Measurements from ENCODE around the gene AK4. TPM values are rescaled to one million over a fixed set of nuclear protein-coding genes. Genes with fewer than 3 reads are reported as not detected.
A peak's percentile ranks its signal among the peaks of the same experiment; 100 is the strongest.
"Not testable (repeated sequence)": the region's sequence is repeated elsewhere in the genome, so short reads cannot be mapped to it uniquely, and the experiment has no call there.

AK4 gene
- total RNA-seq, 1 experiment from 2014 or later = 131 TPM

DNA sequence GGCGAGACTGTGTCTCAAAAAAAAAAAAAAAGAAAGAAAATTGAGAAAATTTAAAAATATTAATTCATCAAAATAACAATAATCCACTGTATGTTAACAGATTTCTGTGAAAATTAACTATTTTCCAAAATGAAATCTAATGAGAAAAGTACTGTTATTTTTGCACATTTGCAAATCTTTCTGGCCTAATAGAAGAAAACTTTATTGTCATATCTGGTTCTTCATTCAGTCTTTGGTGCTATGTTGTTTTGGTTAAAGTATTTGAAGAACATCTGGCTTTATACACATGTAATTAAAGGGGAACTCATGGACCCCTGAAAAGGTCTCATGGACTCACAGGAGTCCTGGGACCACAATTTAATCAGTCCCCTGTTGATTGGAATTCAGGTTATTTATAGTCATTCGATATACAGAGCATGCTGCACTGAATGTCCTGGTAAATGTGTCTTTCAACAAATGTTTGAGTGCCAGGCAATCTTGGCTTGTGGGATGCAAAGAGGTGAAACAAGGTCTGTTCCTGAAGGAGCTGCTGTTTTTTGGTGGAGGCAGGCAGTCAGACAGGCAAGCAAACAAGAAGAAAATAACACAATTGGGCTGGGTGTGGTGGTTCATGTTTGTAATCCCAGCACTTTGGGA lies 9.0 kb downstream of the AK4 start:
- no peaks in the 10 kb centered on the region for H3K9me3 Mint-ChIP-seq (ENCODE audit: unreplicated experiment)
- no TSS peak for BruUV-seq (replicated peaks)
- DNase-seq = no peak
- no peak overlapping the region for H3K4me3 ChIP-seq (ENCODE audit: low read depth, low read length)
- POLR2A ChIA-PET = interaction anchor here (0.6 kb wide), 1 partner anchor 1447 kb away, joined by 5 read pairs; no protein-coding TSS in a partner anchor
- peaks cover 54% of the 10 kb centered on the region for H3K4me1 ChIP-seq
- H3K36me3 ChIP-seq (ENCODE audit: control insufficient read depth, insufficient read depth, low read length) = no peaks in the 10 kb centered on the region; the same call in 1 of the 2 replicates
- peak overlapping the region; percentile 13 for H3K27ac Mint-ChIP-seq (ENCODE audit: unreplicated experiment)
- no peaks in the 10 kb centered on the region for H3K9me3 ChIP-seq
- peaks cover 18% of the 10 kb centered on the region for H3K4me1 Mint-ChIP-seq (ENCODE audit: low read depth, unreplicated experiment)
- no peaks in the 10 kb centered on the region for H3K27me3 Mint-ChIP-seq (ENCODE audit: insufficient read depth, unreplicated experiment)
- no peaks in the 10 kb centered on the region for H3K27me3 ChIP-seq (replicated peaks; ENCODE audit: control insufficient read depth, insufficient read depth, low read length)
- intact Hi-C loops (cut with micrococcal nuclease; ENCODE audit: unreplicated experiment) = no loop called here
- no peak overlapping the region for H3K4me3 Mint-ChIP-seq (ENCODE audit: unreplicated experiment)
- TF ChIP-seq, protein P1, sequence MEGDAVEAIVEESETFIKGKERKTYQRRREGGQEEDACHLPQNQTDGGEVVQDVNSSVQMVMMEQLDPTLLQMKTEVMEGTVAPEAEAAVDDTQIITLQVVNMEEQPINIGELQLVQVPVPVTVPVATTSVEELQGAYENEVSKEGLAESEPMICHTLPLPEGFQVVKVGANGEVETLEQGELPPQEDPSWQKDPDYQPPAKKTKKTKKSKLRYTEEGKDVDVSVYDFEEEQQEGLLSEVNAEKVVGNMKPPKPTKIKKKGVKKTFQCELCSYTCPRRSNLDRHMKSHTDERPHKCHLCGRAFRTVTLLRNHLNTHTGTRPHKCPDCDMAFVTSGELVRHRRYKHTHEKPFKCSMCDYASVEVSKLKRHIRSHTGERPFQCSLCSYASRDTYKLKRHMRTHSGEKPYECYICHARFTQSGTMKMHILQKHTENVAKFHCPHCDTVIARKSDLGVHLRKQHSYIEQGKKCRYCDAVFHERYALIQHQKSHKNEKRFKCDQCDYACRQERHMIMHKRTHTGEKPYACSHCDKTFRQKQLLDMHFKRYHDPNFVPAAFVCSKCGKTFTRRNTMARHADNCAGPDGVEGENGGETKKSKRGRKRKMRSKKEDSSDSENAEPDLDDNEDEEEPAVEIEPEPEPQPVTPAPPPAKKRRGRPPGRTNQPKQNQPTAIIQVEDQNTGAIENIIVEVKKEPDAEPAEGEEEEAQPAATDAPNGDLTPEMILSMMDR (IDR thresholded peaks at IDR 0.05; ENCODE audit: insufficient read depth in 1 of 2, low read depth in 1 of 2, low read length in 1 of 2, severe bottlenecking in 1 of 2, unreplicated experiment in 1 of 2) = no peak
- CTCF ChIA-PET = no interaction called here
- peaks cover 5% of the 10 kb centered on the region for H3K36me3 Mint-ChIP-seq (ENCODE audit: insufficient read depth, unreplicated experiment)

DNA sequence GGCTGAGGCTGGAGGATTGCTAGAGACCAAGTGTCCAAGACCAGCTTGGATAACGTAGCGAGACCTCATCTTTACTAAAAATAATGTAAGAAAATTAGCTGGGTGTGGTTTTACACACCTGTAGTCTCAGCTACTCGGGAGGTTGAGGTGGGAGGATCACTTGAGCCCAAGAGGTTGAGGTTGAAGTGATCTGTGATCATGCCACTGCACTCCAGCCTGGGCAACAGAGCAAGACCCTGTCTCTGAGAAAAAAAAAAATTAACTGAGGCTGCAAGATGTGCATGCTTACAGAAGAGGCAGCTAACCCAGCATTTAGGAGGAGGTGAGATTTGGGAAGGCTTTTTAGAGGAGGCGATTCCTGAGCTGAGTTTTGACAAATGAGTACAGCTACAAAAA lies 9.5 kb downstream of the AK4 start:
- ChIA-PET POLR2A (no interaction called here), CTCF (no interaction called here)
- intact Hi-C loops (cut with micrococcal nuclease; ENCODE audit: unreplicated experiment) = no loop called here
- Histone ChIP-seq H3K4me3 (ENCODE audit: low read depth, low read length) (no peak overlapping the region), H3K36me3 (ENCODE audit: control insufficient read depth, insufficient read depth, low read length) (no peaks in the 10 kb centered on the region; the same call in 1 of the 2 replicates), H3K9me3 (no peaks in the 10 kb centered on the region), H3K27me3 (replicated peaks; ENCODE audit: control insufficient read depth, insufficient read depth, low read length) (no peaks in the 10 kb centered on the region), H3K4me1 (peaks cover 52% of the 10 kb centered on the region)
- no peak for DNase-seq
- H3K9me3 Mint-ChIP-seq (ENCODE audit: unreplicated experiment) = no peaks in the 10 kb centered on the region
- H3K4me3 Mint-ChIP-seq (ENCODE audit: unreplicated experiment) = no peak overlapping the region
- no TSS peak for BruUV-seq (replicated peaks)
- peaks cover 18% of the 10 kb centered on the region for H3K4me1 Mint-ChIP-seq (ENCODE audit: low read depth, unreplicated experiment)
- peaks cover 5% of the 10 kb centered on the region for H3K36me3 Mint-ChIP-seq (ENCODE audit: insufficient read depth, unreplicated experiment)
- peak overlapping the region; percentile 13 for H3K27ac Mint-ChIP-seq (ENCODE audit: unreplicated experiment)
- no peaks in the 10 kb centered on the region for H3K27me3 Mint-ChIP-seq (ENCODE audit: insufficient read depth, unreplicated experiment)
- TF ChIP-seq, protein P1 (IDR thresholded peaks at IDR 0.05; ENCODE audit: insufficient read depth in 1 of 2, low read depth in 1 of 2, low read length in 1 of 2, severe bottlenecking in 1 of 2, unreplicated experiment in 1 of 2) = no peak

- H3K4me1 Mint-ChIP-seq (ENCODE audit: low read depth, unreplicated experiment) = peaks cover 17% of the 10 kb centered on the region
- H3K36me3 ChIP-seq (ENCODE audit: control insufficient read depth, insufficient read depth, low read length); H3K27me3 ChIP-seq (replicated peaks; ENCODE audit: control insufficient read depth, insufficient read depth, low read length); intact Hi-C loops (cut with micrococcal nuclease; ENCODE audit: unreplicated experiment); H3K4me3 ChIP-seq (ENCODE audit: low read depth, low read length); H3K27me3 Mint-ChIP-seq (ENCODE audit: insufficient read depth, unreplicated experiment); DNase-seq; H3K9me3 ChIP-seq; H3K9me3 Mint-ChIP-seq (ENCODE audit: unreplicated experiment); BruUV-seq (replicated peaks): not testable (repeated sequence)
- peaks cover 39% of the 10 kb centered on the region for H3K4me1 ChIP-seq
- ChIA-PET POLR2A (interaction anchor here (1.0 kb wide), 2 partner anchors 11 to 261 kb away, joined by 3 to 4 read pairs; partner anchors contain the start of genes LEPR and LEPROT), CTCF (interaction anchor here (1.7 kb wide), 1 partner anchor 56 kb away, joined by 6 read pairs; no protein-coding TSS in a partner anchor)
- peak overlapping the region; percentile 45 for H3K27ac Mint-ChIP-seq (ENCODE audit: unreplicated experiment)
- H3K4me3 Mint-ChIP-seq (ENCODE audit: unreplicated experiment) = peak overlapping the region; percentile 51
- H3K36me3 Mint-ChIP-seq (ENCODE audit: insufficient read depth, unreplicated experiment) = peaks cover 14% of the 10 kb centered on the region
Observed at GRCh38 chr1:65159291-65159688, 11.3 kb downstream of the AK4 start.
